HG02571 (cell line): ENCODE data around the gene ATXN1.
"Not testable (repeated sequence)": the region's sequence is repeated elsewhere in the genome, so short reads cannot be mapped to it uniquely, and the experiment has no call there.

Experiments
- ATAC-seq: cut with Tn5 transposase; IDR thresholded peaks from one replicate; pipeline ENCODE4 v1.9.1; 2021; ENCODE audit warnings: mild to moderate bottlenecking, moderate library complexity; ENCODE audit not compliant: unreplicated experiment

Gene ATXN1

DNA sequence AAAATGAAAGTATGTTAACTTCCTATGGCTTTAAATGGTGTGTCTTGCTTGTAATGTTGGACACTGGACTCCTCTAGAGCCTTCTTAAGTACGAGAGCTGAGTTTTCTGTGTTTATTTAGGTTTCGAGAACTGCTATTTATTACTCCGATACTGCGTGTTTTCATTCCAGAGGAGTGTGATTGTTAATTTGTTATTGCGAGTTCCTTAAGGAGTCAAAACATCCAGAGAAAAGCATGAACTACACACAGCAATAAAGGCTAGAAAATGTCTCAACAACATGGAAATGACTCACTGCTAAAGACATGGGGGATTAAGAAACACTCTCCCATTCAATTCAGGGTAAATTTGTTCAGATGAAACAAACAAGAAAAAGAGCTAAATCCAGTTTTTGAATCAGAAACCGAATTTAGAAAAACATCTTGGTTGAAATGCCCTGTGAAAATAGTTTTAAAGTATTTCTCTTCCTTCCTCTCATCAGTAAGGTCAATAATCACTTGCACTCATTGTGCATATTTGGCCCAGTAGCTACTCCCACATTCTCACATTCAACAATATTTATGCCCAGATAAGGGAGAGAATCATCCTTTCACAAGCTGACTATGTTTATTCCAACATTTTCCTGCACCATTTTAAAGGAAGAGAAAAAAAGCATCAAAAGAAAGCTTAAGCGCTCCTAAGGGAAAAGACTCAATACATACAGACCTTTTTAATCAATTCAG is 36.0 kb downstream of the ATXN1 start:
- no peak for ATAC-seq

DNA sequence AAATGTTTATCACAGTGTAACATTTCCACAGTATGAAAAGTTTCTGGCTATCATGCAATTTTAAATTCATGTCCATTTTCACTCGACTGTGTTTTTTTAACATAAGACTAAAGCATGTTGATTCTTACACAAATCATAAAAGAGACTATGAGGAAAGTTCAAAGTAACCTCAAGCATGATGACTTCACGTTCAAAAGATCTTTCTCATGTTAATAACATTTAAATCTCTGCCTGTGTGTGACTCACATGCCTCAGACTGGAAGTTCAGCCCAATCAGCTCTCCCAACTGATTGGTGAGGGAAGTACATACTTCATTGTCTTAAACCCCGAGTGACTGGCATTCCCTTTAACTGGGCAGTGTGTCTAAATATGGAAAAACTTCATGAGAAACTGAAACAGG is 37.4 kb downstream of the ATXN1 start:
- ATAC-seq, result no peak

- no peak for ATAC-seq
These were observed 37.9 kb downstream of the ATXN1 start for GRCh38 chr6:16723402-16723801.

DNA sequence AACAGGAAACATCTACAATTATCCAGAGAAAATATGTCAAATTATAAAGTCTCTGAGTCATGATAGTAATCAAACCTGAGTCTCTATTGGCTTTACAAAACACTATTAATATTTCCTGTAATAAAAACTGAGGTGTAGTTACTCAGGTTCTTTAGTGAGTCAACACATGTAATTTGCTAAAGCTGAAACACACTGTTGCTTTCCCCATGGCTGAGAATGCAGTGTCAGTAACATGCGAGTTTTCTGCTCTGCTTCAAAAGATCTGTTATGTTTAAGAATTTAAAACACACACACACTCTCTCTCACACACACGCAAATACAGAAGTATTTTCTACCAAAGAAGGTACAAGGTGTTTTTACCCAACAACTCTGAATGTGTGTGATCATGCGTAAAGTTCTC is 38.6 kb downstream of the ATXN1 start:
- no peak for ATAC-seq

DNA sequence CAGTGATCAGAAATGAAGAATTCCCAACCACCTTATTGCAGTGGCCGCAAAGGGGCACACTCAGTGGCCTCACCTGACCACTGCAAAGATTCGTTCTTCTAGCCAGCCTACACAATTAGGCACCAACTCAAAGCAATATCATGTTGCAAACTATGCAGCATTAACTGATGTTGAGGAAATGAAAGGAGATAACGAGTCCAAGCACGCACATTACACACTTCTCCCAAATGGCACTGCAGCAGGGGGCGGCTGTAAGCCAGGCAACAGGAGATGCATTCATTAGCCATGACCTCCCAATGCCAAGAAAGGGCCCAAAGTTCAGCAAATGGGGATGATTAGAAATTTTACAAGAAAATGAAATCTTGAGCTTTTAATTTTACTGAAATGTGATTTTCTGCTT is 39.3 kb downstream of the ATXN1 start:
- ATAC-seq, result no peak

GRCh38 chr6:16720861-16721260 is 40.4 kb downstream of the ATXN1 start:
- ATAC-seq, result no peak

DNA sequence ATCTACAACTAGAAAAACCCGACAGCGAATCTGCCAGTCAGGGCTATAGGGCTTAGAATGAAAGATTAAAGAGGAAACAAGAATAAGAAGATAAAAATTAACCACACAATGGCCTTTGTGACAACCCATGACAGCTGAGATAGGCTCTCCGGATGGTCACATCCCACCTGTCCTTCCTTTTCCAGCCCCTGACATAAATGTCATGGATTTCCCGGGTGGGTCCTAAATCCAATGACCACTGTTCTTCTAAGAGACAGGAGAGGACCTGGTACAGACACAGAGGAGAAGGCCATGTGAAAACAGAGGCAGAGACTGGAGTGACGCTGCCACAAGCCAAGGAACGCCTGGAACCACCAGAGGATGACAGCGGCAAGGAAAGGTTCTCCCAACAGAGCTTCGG is 41.8 kb downstream of the ATXN1 start:
- ATAC-seq, result no peak

GRCh38 chr6:16718356-16718755 is 42.9 kb downstream of the ATXN1 start:
- no peak for ATAC-seq

GRCh38 chr6:16717275-16717942 is 43.9 kb downstream of the ATXN1 start:
- ATAC-seq, result no peak

- no peak for ATAC-seq
These were observed 44.9 kb downstream of the ATXN1 start for GRCh38 chr6:16716321-16716858.

DNA sequence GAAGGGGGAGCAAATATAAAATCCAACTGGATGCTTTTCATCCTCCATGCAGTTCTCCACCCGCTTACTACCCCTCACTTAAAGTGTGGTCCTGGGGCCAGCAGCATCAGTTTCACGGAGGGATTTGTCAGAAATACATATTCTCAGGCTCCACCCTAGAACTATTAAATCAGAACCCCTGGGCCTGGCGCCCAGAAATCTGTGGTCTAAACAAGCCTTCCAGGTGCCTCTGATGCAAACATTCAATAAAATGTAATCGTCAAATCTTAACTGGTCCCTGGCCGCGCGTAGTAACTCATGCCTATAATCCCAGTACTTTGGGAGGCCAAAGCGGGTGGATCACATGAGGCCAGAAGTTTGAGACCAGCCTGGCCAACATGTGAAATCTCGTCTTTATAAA is 47.7 kb downstream of the ATXN1 start:
- ATAC-seq, result no peak

DNA sequence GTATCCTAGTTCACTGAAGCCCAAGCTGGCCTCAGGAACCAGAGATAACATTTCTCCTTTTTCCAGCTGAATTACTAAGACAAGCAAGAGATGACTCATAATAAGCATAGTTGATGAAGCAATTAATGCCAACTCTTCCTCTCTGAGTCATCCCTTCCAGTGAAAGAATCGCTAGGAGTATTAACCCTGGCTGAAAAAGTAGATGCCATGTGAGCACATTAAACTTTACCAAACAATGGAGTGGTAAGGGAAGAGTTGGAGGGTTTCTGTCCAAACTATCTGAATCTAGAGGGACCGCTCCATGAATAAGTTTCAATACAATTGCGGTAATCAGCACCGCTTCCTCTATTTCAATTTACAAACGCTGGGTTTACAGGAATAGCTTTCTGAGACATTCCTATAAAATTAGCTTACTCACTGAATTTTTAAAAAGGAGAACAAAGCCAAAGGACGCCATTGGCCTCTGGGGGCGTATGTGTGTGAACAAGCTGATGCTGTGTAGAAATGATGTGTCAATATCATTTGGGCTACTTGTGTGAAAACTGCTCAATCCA is 48.3 kb downstream of the ATXN1 start:
- ATAC-seq, result no peak

- peak; percentile 74 for ATAC-seq
These were observed 48.9 kb downstream of the ATXN1 start for GRCh38 chr6:16712255-16712930.

DNA sequence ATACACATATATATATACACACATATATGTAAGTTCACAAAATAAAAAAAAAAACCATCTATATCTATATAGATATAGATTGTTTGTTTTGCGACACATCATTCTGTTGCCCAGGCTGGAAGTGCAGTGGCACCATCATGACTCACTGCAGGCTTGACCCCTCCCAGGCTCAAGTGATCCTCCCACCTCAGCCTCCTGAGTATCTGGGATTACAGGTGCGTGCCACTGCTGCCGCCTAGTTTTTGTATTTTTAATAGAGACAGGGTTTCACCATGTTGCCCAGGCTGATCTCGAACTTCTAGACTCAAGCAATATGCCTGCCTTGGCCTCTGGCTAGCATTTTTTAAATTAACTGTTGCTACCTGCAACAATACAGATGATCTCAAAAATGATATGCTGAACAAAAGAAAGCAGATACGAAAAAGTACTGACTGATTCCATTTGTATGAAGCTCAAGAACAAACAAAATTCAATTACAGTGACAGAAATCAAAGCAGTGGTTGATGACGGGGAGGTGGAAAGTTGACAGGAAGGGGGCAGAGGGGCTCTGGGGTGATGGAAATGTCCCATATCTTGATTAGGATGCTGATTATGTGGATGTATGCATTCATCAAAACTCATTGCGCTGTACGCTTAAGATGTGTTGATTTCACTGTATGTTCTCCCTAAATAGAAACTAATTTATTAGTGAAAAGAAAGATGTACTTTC is 49.6 kb downstream of the ATXN1 start:
- ATAC-seq, result peak; percentile 3

DNA sequence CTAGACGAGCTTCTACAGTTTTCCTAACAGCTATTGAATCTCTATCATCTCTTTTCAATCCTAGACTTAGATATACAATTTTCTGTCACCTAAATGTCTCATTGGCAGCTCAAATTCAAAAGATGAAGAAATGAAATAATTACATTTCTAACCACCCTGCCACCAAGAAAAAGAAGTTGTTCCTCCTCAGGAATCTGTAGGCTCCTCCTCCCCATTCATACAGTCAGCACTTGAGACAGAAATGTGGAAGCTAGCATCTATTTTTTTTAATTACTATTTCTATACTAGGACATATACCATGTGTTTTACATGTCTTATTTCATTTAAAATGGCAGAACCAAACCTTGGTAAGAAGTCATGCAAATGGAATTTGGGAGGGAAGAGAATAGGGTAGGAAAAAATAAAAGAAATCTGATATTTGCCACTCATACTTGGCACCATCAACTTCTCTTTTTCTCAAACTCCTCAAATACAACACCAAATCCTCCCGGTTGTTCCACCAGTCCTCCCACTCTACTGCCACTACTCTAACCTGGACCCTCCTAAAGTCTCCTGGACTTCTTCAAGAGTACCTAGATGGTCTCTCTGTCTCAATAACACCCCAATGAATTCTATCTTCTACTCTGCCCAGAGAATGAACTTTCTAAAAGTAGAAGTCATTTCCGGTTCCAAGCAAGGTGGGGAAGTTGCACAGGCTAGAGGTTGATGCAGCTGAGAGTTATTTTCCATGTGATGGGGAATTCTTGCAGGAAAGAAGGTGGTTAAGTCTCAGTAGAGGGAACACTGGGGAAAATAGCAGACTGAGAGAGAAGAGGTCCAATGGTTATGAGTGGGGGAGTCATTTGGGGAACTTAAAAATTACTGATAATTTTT is 54.1 kb downstream of the ATXN1 start:
- ATAC-seq, result no peak

GRCh38 chr6:16706491-16706890 is 54.8 kb downstream of the ATXN1 start:
- ATAC-seq, result not testable (repeated sequence)

- no peak for ATAC-seq
These were observed 55.2 kb downstream of the ATXN1 start for GRCh38 chr6:16706029-16706428.

- no peak for ATAC-seq
These were observed 55.9 kb downstream of the ATXN1 start for GRCh38 chr6:16705081-16705993.
